NCI-H69 (cell line): ENCODE results near the gene C11orf68.

Experiments used
- DNase-seq: peaks from one replicate; lab custom pipeline; 2025; lab: John Stamatoyannopoulos, UW

Gene C11orf68

GRCh38 chr11:65891219-65892136 is 27.4 kb downstream of the C11orf68 start:
- DNase-seq, result peak; percentile 72

GRCh38 chr11:65890324-65891218 is 28.3 kb downstream of the C11orf68 start, which contains the start of gene CCDC85B:
TSS of gene CCDC85B (plus strand) at chr11:65890673. CDS start at chr11:65890784, 111 bp downstream.
- DNase-seq, result peak; percentile 98

GRCh38 chr11:65888163-65888814 is 30.6 kb downstream of the C11orf68 start, which contains the start of gene FIBP:
TSS of gene FIBP (minus strand) at chr11:65888471. CDS start at chr11:65888418, 53 bp downstream.
- DNase-seq, result peak; percentile 98

- no peak for DNase-seq
These were observed 31.1 kb downstream of the C11orf68 start for GRCh38 chr11:65887723-65888162.

GRCh38 chr11:65886826-65887722 is 31.8 kb downstream of the C11orf68 start:
- DNase-seq, result no peak

GRCh38 chr11:65885808-65886536 is 32.9 kb downstream of the C11orf68 start:
- no peak for DNase-seq

- DNase-seq, result no peak
These were observed 33.6 kb downstream of the C11orf68 start for GRCh38 chr11:65885231-65885630.

- DNase-seq, result peak; percentile 81
These were observed 34.2 kb downstream of the C11orf68 start for GRCh38 chr11:65884716-65885092.

GRCh38 chr11:65883786-65884715 is 34.8 kb downstream of the C11orf68 start:
- no peak for DNase-seq

- no peak for DNase-seq
These were observed 35.7 kb downstream of the C11orf68 start for GRCh38 chr11:65883058-65883761.

GRCh38 chr11:65882120-65883057 is 36.5 kb downstream of the C11orf68 start:
- DNase-seq, result no peak

GRCh38 chr11:65880844-65881421 is 37.9 kb downstream of the C11orf68 start:
- no peak for DNase-seq

- no peak for DNase-seq
These were observed 38.8 kb downstream of the C11orf68 start for GRCh38 chr11:65880027-65880426.

- no peak for DNase-seq
These were observed 39.2 kb downstream of the C11orf68 start, which contains the start of gene CTSW for GRCh38 chr11:65879617-65880016. TSS of gene CTSW (plus strand) at chr11:65879837. CDS start at chr11:65879855, 18 bp downstream.

- DNase-seq, result peak; percentile 97
These were observed 45.3 kb downstream of the C11orf68 start for GRCh38 chr11:65873318-65874156.
